Right lobe of liver (tissue), 6 donors: ENCODE results near the gene RNF40. TPM values are rescaled to one million over a fixed set of nuclear protein-coding genes. Genes with fewer than 3 reads are reported as not detected.
"Not testable (repeated sequence)": the region's sequence is repeated elsewhere in the genome, so short reads cannot be mapped to it uniquely, and the experiment has no call there.

Source experiments
- ATAC-seq, 4 donors: fragments of 200-7000 bp; cut with Tn5 transposase; one replicate each; pipeline ENCODE4 v1.9.1; 2020; ENCODE audit warnings: mild to moderate bottlenecking in 4 of 4, moderate library complexity in 4 of 4
- DNase-seq, 3 donors: peaks; one replicate each; pipeline ENCODE4 v3.0.0-alpha.2; 2020
- H3K27ac ChIP-seq, 3 donors: fragments of 200-600 bp; one replicate each; pipeline ENCODE4 v1.8.0; 2022
- H3K27me3 ChIP-seq, 2 donors: fragments of 200-600 bp; one replicate each; pipeline ENCODE4 v1.8.0; 2022
- H3K36me3 ChIP-seq, 4 donors: fragments of 200-600 bp; sonication (generic) in 1 of 4; one replicate each; pipeline versions ENCODE4 v1.5.1 to v1.8.0; 2017 to 2022; ENCODE audit warnings: control low read depth in 1 of 4
- H3K4me1 ChIP-seq, 4 donors: fragments of 200-600 bp; sonication (generic) in 1 of 4; one replicate each; pipeline versions ENCODE4 v1.5.1 to v1.8.0; 2017 to 2022; ENCODE audit warnings: control low read depth in 1 of 4
- H3K4me3 ChIP-seq, 3 donors: fragments of 200-600 bp; one replicate each; pipeline ENCODE4 v1.8.0; 2022
- H3K9me3 ChIP-seq, 4 donors: fragments of 200-600 bp; sonication (generic) in 1 of 4; one replicate each; pipeline versions ENCODE4 v1.5.1 to v1.8.0; 2017 to 2022; ENCODE audit warnings: control low read depth in 1 of 4
- CTCF ChIP-seq, 4 donors: fragments of 200-600 bp in 3 of 4; fragments of 450-650 bp in 1 of 4; IDR thresholded peaks; one replicate each; pipeline versions ENCODE4 v1.5.1 to v1.8.0; 2016 to 2022; ENCODE audit warnings: antibody characterized with exemption in 4 of 4, mild to moderate bottlenecking in 2 of 4
- POLR2A ChIP-seq: fragments of 450-650 bp; IDR thresholded peaks from one replicate; pipeline ENCODE4 v1.6.1; 2017; ENCODE audit warnings: antibody characterized with exemption, mild to moderate bottlenecking
- WGBS: methylation state at CpG from one replicate; pipeline ENCODE4 v1.1.6; 2018; ENCODE audit warnings: low coverage, low lambda C conversion rate; ENCODE audit not compliant: insufficient coverage; ENCODE audit errors: missing lambda C conversion rate; 5-methylcytosine and 5-hydroxymethylcytosine counted together
- intact Hi-C, 2 donors: fragments of 100-400 bp; cut with DNase I; formaldehyde crosslinking; loops; one replicate each; pipeline versions ENCODE4 v1.11.2 to v1.14.1; 2022
- small RNA-seq, 2 experiments: library from RNA; depleted of rRNA; stranded (forward); fragments of <200 nt; gene quantifications; one replicate each; pipeline ENCODE3, GENCODE V24; 2016
- total RNA-seq, 6 experiments: library from RNA; depleted of rRNA in 2 of 6; stranded (reverse); fragments of >200 nt in 2 of 6; fragmentation: NEBNext Ultra II Directional in 3 of 6; extraction: Animal tissue kit (Norgen Biotek cat#: 25700) in 3 of 6; gene quantifications; one replicate each; pipeline versions ENCODE4 v1.1.0 to v1.2.4, GENCODE V29; 2016 to 2023
- donor health status: DM: no; HTN: yes; CAD: no.
- donor health status: DM: no; HTN: no; CAD: no.
- donor health status: DM: no; HTN: no; CAD: no.
- donor health status: DM: no; HTN: yes; CAD: no.
- donor health status: DM: no; HTN: yes; CAD: no.

The RNF40 gene
- total RNA-seq, 6 experiments from 2014 or later: 34.3 to 56.8 (median 46.7) TPM

DNA sequence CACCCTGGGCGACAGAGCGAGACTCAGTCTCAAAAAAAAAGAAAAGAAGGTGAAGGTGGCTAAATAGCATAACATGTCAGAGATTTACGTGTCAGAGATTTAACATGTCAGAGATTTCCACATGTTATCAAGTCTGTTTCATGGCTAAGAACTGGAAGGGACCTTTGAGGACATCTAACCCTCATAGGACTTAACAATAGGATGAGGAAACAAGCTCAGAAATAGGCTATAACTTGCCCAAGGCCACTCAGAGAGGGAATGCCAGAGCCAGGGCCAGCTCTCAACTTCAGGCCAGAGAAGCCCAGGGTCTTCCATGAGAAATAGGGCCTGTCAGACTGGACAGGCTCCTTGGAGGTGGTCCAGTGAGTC is 51.7 kb downstream of the RNF40 start:
- peak; percentile 40 to 53 (median 42) for ATAC-seq

GRCh38 chr16:30816769-30817168 is 54.6 kb downstream of the RNF40 start:
- no peaks in the 10 kb centered on the region for H3K27me3 ChIP-seq
- H3K36me3 ChIP-seq: no peaks in the 10 kb centered on the region
- DNase-seq (no peak), ATAC-seq (no peak)
- peaks cover 0 to 4% (median 2%) of the 10 kb centered on the region in 4 donors for H3K4me1 ChIP-seq
- TF ChIP-seq POLR2A: no peak
- no peak for TF ChIP-seq CTCF (IDR thresholded peaks at IDR 0.05)
- H3K27ac ChIP-seq: no peak overlapping the region
- no peaks in the 10 kb centered on the region for H3K9me3 ChIP-seq
- intact Hi-C loops: no loop called here
- H3K4me3 ChIP-seq: no peak overlapping the region
- WGBS: 50% methylated on average over 2 of the region's 2 CpGs

More for the DNA sequence above, 51.7 kb downstream of the RNF40 start:
- TF ChIP-seq POLR2A (no peak), CTCF (IDR thresholded peaks at IDR 0.05) (no peak)
- 93% methylated on average over 2 of the region's 3 CpGs for WGBS
- no peak for DNase-seq
- Histone ChIP-seq H3K9me3 (no peaks in the 10 kb centered on the region), H3K27ac (peak overlapping the region; percentile 86 to 88 (median 87)), H3K4me3 (peak overlapping the region; percentile 35 to 57 (median 54)), H3K36me3 (no peaks in the 10 kb centered on the region), H3K4me1 (peaks cover 0 to 4% (median 2%) of the 10 kb centered on the region in 4 donors), H3K27me3 (no peaks in the 10 kb centered on the region)
- intact Hi-C loops: no loop called here

DNA sequence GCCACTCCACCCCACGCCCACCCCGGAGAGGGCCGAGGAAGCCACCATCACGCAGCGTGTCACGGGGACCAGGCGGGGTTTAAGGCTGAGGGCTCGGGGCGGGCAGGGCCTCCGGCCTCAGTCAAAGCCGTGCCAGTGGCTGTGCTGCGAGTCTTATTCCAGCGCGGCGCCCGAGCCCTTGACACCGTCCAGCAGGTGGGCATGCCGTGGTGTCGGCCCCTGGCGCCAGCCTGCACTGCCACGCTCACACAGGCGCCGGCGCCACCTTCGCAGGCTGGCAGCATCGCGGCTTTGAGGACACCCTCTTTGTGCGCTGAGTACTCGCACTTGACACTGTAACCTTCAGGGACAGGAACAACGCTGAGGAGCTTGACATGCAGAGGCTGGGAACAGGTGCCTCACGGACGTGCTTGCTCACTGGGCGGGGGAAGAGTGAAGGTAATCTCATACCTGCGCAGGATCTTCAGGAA is 58.9 kb downstream of the RNF40 start:
- peak in 1 of 4 donors; percentile 42 for ATAC-seq
- Histone ChIP-seq H3K36me3 (no peaks in the 10 kb centered on the region), H3K4me3 (no peak overlapping the region), H3K27me3 (no peaks in the 10 kb centered on the region), H3K27ac (no peak overlapping the region), H3K9me3 (no peaks in the 10 kb centered on the region), H3K4me1 (no peaks in the 10 kb centered on the region)
- intact Hi-C loops: no loop called here
- 62% methylated on average over 3 of the region's 34 CpGs for WGBS
- no peak for DNase-seq
- TF ChIP-seq POLR2A (no peak), CTCF (IDR thresholded peaks at IDR 0.05) (no peak)

DNA sequence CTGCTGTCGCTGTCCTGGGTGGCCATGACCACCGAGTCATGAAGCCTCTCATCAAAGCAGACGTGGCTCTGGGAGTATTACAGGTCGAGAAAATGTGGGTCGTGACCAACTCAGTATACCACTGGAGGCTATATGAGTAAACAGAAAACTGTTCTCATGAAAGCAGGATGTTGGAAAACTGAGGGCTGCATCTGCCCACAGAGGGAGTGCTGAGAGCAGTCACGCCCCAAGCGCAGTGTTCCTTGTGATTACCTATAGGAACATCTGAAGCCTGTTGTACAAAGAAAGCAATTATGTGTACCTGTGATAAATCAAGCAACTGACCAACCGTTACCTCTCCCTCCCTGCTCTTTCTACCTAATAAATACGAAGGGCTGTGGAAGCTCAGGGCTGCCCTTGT is 59.3 kb downstream of the RNF40 start:
- H3K4me1 ChIP-seq, H3K4me3 ChIP-seq, H3K9me3 ChIP-seq, DNase-seq, H3K36me3 ChIP-seq, H3K27me3 ChIP-seq, H3K27ac ChIP-seq, ATAC-seq, intact Hi-C loops: not testable (repeated sequence)
- WGBS: 80% methylated on average over 4 of the region's 9 CpGs

- 75% methylated on average over 5 of the region's 17 CpGs for WGBS
These were observed 59.8 kb downstream of the RNF40 start for GRCh38 chr16:30821891-30822290.

More at GRCh38 chr16:30821891-30822290, 59.8 kb downstream of the RNF40 start:
- Histone ChIP-seq H3K4me1 (no peaks in the 10 kb centered on the region), H3K9me3 (no peaks in the 10 kb centered on the region), H3K4me3 (no peak overlapping the region), H3K27ac (no peak overlapping the region), H3K36me3 (no peaks in the 10 kb centered on the region), H3K27me3 (no peaks in the 10 kb centered on the region)
- no peak for TF ChIP-seq POLR2A
- TF ChIP-seq CTCF (IDR thresholded peaks at IDR 0.05): no peak
- DNase-seq (no peak), ATAC-seq (no peak)
- intact Hi-C loops: no loop called here

Small RNAs within 50 kb of the gene (small RNA-seq; reads per million reads assigned to genes)
- 0 reads per million in 2 experiments for gene RF00017

Other genes starting within 250 kb of the RNF40 start
- gene ZNF768, start 235.8 kb upstream of the RNF40 start, total RNA-seq: 10 to 100 TPM; 14.7 to 21.2 (median 18.8) TPM
- 1 to 10 TPM; 5.3 to 9.7 (median 6.4) TPM for gene ZNF747, start 227.5 kb upstream of the RNF40 start, total RNA-seq
- 1 to 10 TPM; 3.2 to 6.5 (median 4.8) TPM for gene ZNF764, start 203.9 kb upstream of the RNF40 start, total RNA-seq
- 10 to 100 TPM in 1 of 6 experiments, 1 to 10 TPM in 5; 4.0 to 11.5 (median 6.5) TPM for gene ZNF688, start 190.6 kb upstream of the RNF40 start, total RNA-seq
- gene ZNF785, start 176.6 kb upstream of the RNF40 start, total RNA-seq: 1 to 10 TPM; 2.4 to 6.5 (median 5.6) TPM
- gene ZNF689, start 151.9 kb upstream of the RNF40 start, total RNA-seq: 1 to 10 TPM; 3.9 to 5.8 (median 4.4) TPM
- gene PRR14, start 111.4 kb upstream of the RNF40 start, total RNA-seq: 10 to 100 TPM; 12.8 to 23.0 (median 17.6) TPM
- 10 to 100 TPM; 13.0 to 26.2 (median 20.9) TPM for gene FBRS, start 103.9 kb upstream of the RNF40 start, total RNA-seq
- 10 to 100 TPM; 12.1 to 31.3 (median 22.6) TPM for gene SRCAP, start 63.2 kb upstream of the RNF40 start, total RNA-seq
- 10 to 100 TPM; 17.1 to 22.1 (median 18.4) TPM for gene PHKG2, start 13.9 kb upstream of the RNF40 start, total RNA-seq
- gene CFAP119, start 260 bp upstream of the RNF40 start, total RNA-seq: 1 to 10 TPM in 1 of 6 experiments, under 1 TPM in 4, not detected in 1; 0.19 to 1.8 (median 0.29) TPM
- 1 to 10 TPM; 3.7 to 4.8 (median 4.3) TPM for gene ZNF629, start 24.9 kb downstream of the RNF40 start, total RNA-seq
- 10 to 100 TPM in 2 of 6 experiments, 1 to 10 TPM in 4; 5.9 to 14.3 (median 7.9) TPM for gene BCL7C, start 131.8 kb downstream of the RNF40 start, total RNA-seq
- under 1 TPM in 4 of 6 experiments, not detected in 2; 0.13 to 0.74 (median 0.43) TPM for gene CTF1, start 134.3 kb downstream of the RNF40 start, total RNA-seq
- gene FBXL19, start 161.2 kb downstream of the RNF40 start, total RNA-seq: 1 to 10 TPM; 2.8 to 8.0 (median 3.4) TPM
- gene ORAI3, start 186.7 kb downstream of the RNF40 start, total RNA-seq: 10 to 100 TPM; 27.7 to 56.6 (median 31.6) TPM
- 1 to 10 TPM; 3.7 to 7.4 (median 6.9) TPM for gene SETD1A, start 195.4 kb downstream of the RNF40 start, total RNA-seq
- gene HSD3B7, start 222.9 kb downstream of the RNF40 start, total RNA-seq: 100 to 1,000 TPM in 3 of 6 experiments, 10 to 100 TPM in 3; 54.6 to 219 (median 86.9) TPM
- gene STX1B, start 248.3 kb downstream of the RNF40 start, total RNA-seq: 1 to 10 TPM in 4 of 6 experiments, under 1 TPM in 2; 0.61 to 4.5 (median 2.6) TPM